NCI-H82 treated with DMSO at 0.1 percent for 48 hours (cell line): ENCODE data around the gene LSM7.

Source experiments
- DNase-seq: peaks from one replicate; lab custom pipeline; 2025; ENCODE audit not compliant: unreplicated experiment; lab: John Stamatoyannopoulos, UW

Gene LSM7

DNA sequence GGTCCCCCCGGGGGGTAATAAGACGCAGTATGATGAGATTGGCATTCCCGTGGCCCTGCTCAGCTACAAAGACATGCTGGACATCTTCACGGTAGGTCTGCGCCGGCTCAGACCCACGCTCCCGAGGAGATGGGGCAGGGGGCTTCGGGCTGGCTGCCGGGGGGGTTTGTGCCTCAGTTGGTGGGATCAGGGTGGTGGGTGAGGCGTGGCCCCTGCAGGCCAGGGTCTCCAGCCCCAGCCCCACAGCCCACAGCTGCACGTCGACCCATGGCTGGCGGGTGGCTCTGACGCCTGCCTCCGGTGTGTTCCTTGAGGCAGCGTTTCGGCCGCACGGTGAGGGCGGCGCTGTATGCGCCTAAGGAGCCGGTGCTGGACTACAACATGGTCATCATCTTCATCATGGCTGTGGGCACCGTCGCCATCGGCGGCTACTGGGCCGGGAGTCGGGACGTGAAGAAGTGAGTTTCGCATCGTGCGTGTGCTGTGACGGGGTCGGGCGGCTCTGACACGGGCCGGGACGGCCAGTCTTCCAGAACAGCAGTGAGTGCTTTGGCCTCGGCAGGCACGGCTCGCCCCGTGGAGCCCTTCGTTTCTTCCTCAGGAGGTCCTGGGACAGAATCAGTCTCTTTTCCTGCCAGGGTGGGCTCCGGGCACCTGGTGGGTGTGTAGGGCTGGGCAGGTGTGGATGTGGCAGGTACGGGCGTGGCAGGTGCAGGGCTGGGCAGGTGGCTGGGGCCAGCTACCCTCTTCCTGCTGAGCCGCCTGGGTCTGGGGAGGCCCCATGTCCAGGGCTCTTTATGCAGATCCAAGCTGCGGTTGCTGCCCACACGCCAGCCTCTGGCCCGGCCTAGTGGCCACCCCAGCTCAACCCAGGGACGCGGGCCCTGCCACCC lies 10.6 kb upstream of the LSM7 start:
- DNase-seq = no peak

DNA sequence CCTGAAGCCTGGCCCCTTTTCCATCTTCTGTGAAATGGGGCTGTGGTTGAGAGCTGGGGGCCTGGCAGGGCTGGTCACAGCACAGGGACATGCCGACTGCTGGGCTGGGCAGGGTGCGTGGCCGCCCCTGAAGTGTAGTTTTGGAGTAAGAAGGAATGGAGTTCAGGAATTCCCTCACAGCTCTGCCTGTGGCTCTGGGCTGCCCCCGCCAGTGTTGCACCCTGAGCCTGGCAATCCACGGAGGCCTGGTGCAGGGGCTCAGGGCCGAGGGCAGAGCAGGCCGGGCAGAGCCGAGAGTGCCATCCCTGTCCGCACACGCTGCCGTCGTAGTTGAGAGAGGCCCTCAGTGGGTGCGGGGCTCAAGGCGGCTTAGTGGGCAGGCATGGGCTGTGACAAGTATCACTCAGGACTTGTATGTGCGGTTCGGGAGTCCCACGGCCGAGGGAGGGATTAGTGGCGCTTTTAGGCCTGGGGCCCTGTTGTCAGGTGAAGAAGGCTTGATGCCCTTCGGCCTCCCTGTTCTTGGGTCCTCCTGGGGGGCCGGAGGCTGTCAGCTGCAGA lies 9.7 kb upstream of the LSM7 start:
- DNase-seq = no peak

DNA sequence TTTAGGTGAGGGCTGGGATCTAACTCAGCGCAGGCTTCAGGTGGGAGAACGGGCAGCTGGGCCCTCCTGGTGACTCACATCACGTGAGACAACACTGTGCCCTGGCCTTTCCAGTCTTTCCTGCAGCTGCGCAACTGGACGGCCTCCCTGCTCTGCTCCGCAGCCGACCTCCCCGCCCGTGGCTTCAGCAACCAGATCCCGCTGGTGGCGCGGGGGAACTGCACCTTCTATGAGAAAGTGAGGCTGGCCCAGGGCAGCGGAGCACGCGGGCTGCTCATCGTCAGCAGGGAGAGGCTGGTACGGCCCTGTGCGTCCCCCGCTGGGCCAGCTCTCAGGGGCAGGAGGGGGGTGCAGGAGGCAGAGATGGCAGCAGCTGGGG lies 8.9 kb upstream of the LSM7 start:
- no peak for DNase-seq

DNA sequence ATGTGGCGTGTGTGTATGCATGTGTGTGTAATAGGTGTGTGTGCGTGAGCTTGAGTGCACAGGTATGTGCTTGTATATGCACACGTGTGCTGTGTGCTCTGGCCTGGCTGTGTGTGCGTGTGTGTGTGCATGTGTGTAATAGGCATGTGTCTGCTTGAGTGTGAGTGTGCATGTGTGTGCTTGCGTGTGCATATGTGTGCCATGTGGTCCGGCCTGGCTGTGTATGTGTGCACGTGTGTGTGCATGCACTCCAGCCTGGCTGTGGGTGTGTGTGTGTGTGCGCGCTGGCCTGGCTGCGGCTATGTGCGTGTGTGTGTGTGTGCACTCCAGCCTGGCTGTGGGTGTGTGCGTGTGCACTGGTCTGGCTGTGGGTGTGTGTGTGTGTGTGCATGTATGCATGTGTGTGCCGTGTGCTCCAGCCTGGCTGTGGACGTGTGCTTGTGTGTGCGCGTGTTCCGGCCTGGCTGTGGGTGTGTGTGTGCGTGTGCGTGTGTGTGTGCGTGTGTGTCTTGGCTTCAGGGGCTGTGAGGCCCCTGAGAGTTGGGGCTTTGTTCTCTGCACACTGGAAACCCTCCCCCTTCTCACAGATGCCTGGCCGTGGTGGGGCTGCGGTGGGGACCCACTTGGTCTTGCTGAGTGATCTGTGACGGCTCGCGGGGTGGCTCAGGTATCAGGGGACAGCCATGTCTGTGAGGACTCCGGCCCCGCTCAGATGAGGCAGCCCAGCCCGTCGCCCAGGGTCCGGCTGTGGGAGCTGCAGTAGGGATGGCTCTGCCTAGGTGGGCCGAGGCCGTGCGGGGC lies 8.3 kb upstream of the LSM7 start:
- no peak for DNase-seq

DNA sequence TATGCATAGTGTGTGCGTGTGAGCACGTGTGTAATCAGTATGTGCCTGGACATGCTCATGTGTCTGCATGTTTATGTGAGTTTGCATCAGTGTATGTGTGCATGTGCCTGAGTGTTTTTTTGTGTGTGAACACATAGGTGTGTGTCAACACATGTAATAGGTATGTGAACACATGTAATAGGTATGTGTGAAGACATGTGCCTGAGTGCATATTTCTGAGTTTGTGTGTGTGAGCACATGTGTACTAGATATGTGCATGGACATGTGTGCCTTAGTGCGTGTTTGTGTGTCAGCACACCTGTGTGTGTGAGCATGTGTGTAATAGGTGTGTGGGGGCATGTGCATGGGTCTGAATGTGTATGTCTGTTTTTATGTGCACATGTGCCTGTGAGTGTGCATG lies 7.5 kb upstream of the LSM7 start:
- DNase-seq = no peak

DNA sequence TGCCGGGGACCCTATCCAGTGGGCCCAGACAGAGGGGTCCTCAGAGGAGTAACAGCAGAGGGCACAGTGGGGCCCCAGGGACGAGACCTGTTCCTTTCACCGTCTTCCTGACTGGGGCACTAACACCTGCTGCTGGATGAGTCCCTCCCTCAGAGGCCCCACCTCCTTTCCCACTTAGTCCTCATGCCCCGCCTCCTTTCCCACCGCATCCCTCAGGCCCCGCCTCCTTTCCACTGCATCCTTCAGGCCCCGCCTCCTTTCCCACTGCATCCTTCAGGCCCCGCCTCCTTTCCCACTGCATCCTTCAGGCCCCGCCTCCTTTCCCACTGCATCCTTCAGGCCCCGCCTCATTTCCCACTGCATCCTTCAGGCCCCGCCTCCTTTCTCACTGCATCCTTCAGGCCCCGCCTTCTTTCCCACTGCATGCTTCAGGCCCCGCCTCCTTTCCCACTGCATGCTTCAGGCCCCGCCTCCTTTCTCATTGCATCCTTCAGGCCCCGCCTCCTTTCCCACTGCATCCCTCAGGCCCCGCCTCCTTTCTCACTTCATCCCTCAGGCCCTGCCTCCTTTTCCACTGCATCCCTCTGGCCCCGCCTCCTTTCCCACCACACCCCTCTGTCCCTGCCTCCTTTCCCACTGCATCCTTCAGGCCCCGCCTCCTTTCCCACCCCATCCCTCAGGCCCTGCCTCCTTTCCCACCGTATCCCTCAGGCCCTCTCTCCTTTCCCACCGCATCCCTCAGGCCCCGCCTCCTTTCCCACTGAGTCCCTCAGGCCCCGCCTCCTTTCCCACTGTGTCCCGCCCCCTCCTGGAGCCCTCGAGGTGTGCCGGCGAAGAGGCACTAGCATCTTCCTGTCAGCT lies 6.8 kb upstream of the LSM7 start:
- DNase-seq = no peak

DNA sequence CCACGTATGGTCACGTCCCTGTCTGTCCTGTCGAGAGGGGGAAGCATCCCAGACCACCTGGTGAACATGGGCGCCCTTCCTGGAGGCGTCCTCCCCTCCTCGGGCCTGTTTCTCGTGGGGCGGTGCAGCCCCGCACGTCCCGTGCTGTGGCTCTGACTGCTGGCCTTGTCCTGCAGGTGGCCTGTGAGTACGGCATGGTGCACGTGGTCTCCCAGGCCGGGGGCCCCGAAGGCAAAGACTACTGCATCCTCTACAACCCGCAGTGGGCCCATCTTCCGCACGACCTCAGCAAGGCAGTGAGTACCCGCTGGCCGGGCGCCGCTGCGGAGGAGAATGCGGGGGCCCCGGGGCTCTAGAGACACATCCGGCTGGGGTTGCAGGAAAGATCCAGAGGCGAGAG lies 6.0 kb upstream of the LSM7 start:
- DNase-seq = no peak

DNA sequence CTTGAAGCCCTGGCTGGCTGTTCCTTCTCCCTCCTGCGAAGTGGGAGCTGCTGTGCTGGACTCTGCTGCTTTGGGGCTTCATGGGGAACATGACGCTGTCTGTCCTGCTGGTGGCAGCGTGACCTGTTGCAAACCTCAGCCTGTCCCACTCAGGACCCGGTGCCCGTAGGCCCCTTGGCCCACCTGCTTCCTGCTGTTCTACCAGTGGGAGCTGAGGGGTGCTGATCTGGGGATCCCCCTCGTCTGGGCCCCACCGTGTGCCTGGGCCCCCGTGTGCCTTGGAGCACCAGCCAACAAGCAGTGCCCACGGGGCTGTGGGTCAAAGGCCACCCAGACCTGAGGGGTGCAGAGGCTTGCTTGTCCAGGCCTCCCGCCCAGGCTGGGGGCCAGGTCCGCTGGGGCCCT lies 5.4 kb upstream of the LSM7 start:
- no peak for DNase-seq

DNA sequence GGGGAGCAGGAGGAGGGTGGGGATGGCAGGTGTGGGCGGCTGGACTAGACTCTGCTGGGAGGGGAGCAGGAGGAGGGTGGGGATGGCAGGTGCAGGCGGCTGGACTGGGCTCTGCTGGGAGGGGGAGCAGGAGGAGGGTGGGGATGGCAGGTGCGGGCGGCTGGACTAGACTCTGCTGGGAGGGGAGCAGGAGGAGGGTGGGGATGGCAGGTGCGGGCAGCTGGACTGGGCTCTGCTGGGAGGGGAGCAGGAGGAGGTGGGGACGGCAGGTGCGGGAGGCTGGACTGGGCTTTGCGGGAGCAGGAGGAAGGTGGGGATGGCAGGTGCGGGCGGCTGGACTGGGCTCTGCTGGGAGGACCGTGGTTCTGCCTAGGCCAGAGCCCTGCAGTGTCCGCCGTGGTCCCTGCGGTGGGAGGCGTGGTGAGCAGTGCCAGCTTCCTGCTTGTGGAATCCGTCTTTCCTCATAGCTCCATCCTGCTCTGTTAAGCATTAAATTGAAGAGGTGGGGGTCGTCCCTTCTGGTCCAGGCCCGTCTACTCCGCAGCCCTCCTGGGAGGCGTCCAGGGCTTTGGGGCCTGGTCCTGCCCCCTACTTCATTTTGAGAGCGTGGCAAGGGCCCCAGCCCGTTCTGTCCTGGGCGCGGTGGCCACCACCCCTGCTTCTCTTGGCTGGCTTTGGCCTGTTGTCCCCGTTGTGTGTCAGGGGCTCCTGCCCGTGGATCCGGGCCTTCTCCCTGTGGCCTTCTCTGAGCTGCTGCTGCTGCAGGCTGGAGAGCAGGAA lies 4.8 kb upstream of the LSM7 start:
- DNase-seq = no peak

DNA sequence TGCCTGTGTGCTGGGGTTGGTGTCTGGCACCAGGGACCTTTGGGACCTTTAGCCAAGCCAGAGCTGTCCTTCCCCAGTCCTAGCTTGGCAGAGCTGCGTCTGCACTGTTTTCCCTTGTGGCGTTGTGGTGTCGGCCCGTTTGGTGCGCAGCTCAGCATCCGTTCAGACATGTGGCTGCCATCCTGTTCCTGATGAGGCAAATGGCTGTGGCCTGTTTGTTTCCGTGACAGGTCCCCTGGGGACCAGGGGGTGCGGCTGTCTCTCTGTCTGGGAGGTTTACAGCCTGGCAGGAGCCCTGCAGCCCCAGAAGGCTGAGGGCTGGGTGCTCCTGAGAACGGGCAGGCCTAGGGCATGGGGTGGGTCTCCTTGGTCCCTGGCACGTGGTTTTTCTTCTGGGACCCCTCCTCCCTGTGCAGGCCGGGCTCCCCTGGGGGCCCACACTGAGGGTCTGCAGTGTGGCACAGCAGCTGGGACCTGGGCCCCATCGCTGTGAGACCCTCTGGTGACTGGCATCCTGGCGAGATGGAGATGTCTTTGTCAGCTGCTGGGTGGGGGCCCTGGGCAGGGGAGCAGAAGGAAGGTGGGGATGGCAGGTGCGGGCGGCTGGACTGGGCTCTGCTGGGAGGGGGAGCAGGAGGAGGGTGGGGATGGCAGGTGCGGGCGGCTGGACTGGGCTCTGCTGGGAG lies 4.1 kb upstream of the LSM7 start:
- no peak for DNase-seq

DNA sequence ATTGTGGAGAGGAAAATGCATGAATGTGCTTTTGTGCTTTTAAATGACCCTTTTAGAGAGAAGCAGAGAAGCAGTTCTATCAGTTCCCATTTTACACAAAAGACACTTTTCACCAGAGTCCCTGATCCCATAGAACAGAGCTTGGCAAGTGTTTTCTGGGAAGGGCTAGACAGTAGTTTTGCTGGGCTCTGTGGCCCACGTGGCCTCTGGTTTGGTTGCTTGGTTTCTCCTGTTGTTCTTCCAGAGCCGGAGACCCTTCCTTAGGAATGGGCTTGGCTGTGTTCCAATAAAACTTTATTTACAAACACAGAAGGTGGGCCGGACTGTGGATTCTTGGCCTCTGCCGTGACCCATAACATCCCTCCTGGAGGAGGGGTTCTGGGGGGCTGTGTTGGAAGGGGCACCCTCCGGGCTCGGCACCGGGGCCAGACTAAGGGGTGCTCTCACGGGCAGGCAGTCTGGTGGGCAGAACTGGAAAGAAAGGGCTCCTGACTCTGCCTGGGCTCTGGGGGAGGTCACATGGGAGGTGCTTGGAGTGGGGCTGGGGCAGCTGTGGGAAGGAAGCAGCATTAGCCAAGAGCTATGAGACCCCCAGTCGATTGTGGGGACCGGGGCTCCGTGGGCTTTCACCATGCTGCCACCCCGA lies 3.3 kb upstream of the LSM7 start:
- no peak for DNase-seq

DNA sequence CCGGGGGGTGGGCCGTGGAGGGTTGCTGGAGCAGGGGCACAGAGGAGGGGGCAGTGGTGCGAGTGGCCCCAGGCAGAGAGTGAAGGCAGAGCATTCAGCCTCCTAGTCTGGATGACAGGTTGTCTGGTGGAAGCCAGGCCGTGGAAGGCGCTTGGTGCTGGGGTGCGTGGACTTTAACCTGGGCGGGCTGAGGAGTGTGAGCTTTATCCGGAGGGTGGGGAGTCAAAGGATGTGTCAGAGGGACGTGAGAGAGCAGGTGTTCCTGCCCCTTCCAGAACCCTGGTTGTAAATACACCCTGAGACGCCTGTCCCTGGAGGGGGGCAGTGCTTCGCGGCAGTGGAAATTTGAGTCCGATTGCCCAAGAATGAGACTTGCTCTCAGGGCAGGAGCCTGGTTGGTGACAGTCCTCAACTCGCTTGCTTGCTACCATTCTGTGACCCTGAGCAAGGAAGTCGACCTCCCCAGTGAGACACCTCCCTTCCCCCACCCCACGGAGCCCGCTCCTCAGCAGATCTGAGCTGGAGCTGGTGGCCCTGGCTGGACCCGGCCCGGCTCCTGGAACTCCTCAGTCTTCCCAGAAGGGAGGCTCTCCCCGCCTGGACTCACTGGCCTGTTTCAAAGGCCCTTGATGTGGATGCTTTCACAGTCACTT lies 2.4 kb upstream of the LSM7 start:
- no peak for DNase-seq

DNA sequence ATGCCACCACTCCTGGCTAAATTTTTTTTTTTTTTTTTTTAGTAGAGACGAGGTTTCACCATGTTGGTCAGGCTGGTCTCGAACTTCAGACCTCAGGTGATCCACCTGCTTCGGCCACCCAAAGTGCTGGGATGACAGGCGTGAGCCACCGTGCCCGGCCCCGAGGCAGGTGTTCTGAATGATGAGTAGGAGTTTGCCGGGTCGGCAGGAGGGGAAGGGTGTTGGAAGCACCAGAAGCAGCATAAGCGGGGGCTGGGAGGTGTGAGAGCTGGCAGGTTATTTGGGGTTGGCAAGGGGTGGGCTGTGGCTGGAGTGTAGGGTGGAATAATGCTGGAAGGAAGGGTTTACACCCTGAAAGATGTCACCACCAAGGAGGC lies 1.9 kb upstream of the LSM7 start:
- no peak for DNase-seq

DNA sequence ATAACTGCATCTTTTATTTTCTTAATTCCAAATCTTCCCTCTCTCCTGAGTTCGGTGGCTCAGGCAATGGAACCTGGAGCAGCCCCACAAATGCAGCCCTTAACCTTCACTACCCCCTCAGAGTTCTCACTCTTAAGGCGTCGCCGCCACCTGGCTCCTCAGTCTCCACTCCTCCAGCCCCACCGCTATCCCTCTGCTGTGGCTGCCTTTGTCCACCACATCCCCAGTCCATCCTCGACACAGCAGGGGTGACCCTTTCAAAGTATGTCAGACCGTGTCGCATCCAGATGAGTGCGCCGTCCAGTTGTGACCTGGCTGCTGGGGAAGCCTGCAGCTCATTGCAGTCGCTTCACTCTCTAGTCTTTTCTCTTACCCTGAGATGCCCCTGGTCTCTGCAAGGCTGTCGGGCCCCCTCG lies 1.1 kb upstream of the LSM7 start:
- DNase-seq = no peak

DNA sequence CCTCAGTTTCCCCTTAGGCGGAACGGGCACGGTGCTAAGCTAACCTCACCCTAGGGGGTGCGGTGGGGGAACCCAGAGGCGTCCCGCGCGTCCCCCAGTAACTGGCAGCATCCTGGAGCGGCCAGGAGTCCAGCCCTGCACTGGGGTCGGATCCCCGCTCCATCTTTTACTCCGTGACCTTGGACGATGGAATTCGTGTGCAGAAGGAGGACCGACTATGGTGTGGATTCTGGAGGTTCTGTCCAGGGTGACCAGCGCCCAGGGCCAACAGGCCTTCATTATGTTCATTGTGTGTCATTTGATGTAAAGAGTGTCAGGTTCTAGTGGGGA lies 728 bp upstream of the LSM7 start:
- DNase-seq = no peak

DNA sequence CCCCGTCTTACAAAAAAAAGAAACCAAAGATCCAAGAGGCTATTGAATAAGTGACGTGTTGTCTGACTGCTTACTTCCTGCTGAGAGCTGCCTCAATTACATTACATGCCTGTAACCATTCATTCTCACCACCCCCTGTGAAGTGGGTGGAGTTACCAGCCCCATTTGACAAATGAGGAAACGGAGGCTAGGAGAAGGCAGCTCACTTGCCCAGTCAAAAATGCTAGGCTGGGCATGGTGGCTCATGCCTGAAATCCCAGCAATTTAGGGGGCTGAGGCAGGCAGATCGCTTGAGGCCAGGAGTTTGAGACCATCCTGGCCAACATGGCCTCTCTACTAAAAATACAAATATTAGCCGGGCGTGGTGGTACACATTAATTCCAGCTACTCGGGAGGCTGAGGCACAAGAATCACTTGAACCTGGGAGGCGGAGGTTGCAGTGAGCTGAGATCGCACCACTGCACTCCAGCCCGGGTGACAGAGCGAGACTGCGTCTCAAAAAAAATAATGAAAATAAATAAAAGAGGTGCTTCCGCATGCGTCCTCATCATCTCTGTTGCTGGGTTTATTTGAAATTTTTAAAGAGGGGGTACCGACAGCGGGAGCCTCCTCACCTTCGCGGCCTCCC lies 499 bp downstream of the LSM7 start:
- DNase-seq = no peak

DNA sequence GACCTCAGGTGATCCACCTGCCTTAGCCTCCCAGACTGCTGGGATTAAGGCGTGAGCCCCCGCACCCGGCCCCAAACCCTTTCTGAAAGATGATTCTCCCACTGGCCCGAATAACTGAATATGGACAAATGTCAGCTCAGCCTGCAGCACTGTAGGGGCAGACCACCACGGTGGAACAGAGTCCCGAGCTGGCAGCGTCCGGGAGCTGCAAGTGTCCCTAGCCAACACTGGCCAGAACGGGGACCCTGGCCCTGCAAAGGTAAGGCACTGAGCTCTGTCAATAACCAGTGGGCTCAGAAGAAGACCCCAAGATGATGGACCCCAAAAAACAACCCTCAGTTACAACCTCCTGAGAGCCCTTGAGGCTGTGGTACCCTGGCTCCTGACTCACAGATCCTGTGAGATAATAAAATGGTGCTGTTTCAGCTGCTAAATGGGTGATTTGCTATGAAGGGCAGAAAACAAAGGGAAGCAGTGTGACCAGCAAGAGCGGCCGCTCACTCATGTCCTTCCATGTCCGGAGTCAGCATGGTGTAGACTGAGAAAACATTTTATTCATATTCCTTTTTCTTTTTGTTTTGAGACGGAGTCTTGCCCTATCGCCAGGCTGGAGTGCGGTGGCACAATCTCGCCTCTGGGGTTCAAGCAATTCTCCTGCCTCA lies 1.6 kb downstream of the LSM7 start:
- no peak for DNase-seq
